HL-60 (cell line): Measurements from ENCODE around the gene TBC1D5.

Source experiments
- DNase-seq, 2 experiments: peaks; one replicate each; pipeline ENCODE4 v3.0.0-alpha.2; 2010 to 2020; ENCODE audit warnings: low read depth in 1 of 2, low spot score in 1 of 2
- H3K27ac ChIP-seq: fragments of 250-450 bp; sonication (Bioruptor Pico); replicated peaks from 2 replicates; pipeline ENCODE4 v1.5.1; 2020; ENCODE audit warnings: mild to moderate bottlenecking, moderate library complexity
- H3K27me3 ChIP-seq: fragments of 250-450 bp; sonication (Bioruptor Pico); 2 replicates; pipeline ENCODE4 v1.5.1; 2021; ENCODE audit warnings: mild to moderate bottlenecking, moderate library complexity; ENCODE audit not compliant: insufficient read depth, poor library complexity, severe bottlenecking
- H3K4me3 ChIP-seq: replicated peaks from 2 replicates; pipeline ENCODE4 v1.5.1; 2011; ENCODE audit warnings: mild to moderate bottlenecking, control low read depth, low read length; ENCODE audit not compliant: insufficient read depth
- CTCF ChIP-seq: IDR thresholded peaks from one replicate; pipeline ENCODE4 v1.5.1; 2011; ENCODE audit warnings: low read length, control low read depth, inconsistent platforms; ENCODE audit not compliant: insufficient read depth
- GABPA ChIP-seq: IDR thresholded peaks from 2 replicates; pipeline ENCODE4 v1.6.1; 2012; ENCODE audit warnings: low read depth
- POLR2AphosphoS5 ChIP-seq: IDR thresholded peaks from 2 replicates; pipeline ENCODE4 v1.6.1; 2012; ENCODE audit warnings: low read depth
- REST ChIP-seq: IDR thresholded peaks from 2 replicates; pipeline ENCODE4 v1.6.1; 2012; ENCODE audit warnings: low read depth; ENCODE audit not compliant: insufficient replicate concordance
- SPI1 ChIP-seq: IDR thresholded peaks from 2 replicates; pipeline ENCODE4 v1.6.1; 2012; ENCODE audit warnings: low read depth, mild to moderate bottlenecking, borderline replicate concordance

TBC1D5 gene

GRCh38 chr3:17302774-17303173 is 439.7 kb downstream of the TBC1D5 start:
- no peak overlapping the region for H3K27ac ChIP-seq
- no peaks in the 10 kb centered on the region for H3K27me3 ChIP-seq
- TF ChIP-seq REST (no peak), GABPA (no peak), SPI1 (no peak), CTCF (no peak), POLR2AphosphoS5 (no peak)
- no peak overlapping the region for H3K4me3 ChIP-seq
- no peak for DNase-seq

- Histone ChIP-seq H3K4me3 (no peak overlapping the region), H3K27ac (no peak overlapping the region), H3K27me3 (no peaks in the 10 kb centered on the region)
- DNase-seq: no peak
- TF ChIP-seq CTCF: no peak
- TF ChIP-seq POLR2AphosphoS5: no peak
- no peak for TF ChIP-seq SPI1
- no peak for TF ChIP-seq REST
- TF ChIP-seq GABPA: no peak
Observed at GRCh38 chr3:17302170-17302569, 440.3 kb downstream of the TBC1D5 start.

GRCh38 chr3:17301271-17301670 is 441.2 kb downstream of the TBC1D5 start:
- no peak for TF ChIP-seq POLR2AphosphoS5
- TF ChIP-seq REST: no peak
- H3K27ac ChIP-seq: no peak overlapping the region
- H3K4me3 ChIP-seq: no peak overlapping the region
- DNase-seq: no peak
- no peaks in the 10 kb centered on the region for H3K27me3 ChIP-seq

- no peak for DNase-seq
- Histone ChIP-seq H3K27me3 (no peaks in the 10 kb centered on the region), H3K27ac (no peak overlapping the region), H3K4me3 (no peak overlapping the region)
- TF ChIP-seq REST (no peak), SPI1 (no peak), POLR2AphosphoS5 (no peak)
Observed at GRCh38 chr3:17300441-17300840, 442.0 kb downstream of the TBC1D5 start.
